ENCODE data around the gene HIVEP3. TPM values are rescaled to one million over a fixed set of nuclear protein-coding genes. Genes with fewer than 3 reads are reported as not detected.

HIVEP3 gene
- total and polyA plus RNA-seq, 2 donors (not counting 1 experiment from before 2014, with no cell fraction given) = 2.0 to 5.1 TPM

DNA sequence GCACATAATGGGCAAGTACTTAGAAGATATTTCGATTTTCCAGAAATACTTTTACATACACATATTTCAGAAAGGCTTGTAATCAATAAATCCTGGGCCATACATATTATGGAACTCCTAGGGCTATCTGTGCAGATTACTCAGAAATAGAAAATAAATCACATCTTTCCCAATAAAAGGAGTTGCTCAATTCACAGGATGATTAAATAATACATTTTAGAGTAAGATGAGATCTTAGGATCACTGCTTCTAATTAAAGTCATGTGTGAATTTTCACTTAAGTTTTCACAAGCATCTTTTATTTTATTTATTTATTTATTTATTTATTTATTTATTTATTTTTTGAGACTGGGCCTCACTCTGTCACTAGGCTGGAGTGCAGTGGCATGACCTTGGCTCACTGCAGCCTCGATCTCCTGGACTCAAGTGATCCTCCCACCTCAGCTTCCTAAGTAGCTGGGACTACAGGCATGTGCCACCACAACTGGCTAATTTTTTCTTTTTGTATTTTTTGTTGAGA is 144.2 kb downstream of the HIVEP3 start:
- TF ChIP-seq EZH2 (IDR thresholded peaks at IDR 0.05; ENCODE audit: borderline replicate concordance, insufficient read depth, low read depth, low read length, poor library complexity, severe bottlenecking) (no peak), CTCF (IDR thresholded peaks at IDR 0.05) (no peak)

DNA sequence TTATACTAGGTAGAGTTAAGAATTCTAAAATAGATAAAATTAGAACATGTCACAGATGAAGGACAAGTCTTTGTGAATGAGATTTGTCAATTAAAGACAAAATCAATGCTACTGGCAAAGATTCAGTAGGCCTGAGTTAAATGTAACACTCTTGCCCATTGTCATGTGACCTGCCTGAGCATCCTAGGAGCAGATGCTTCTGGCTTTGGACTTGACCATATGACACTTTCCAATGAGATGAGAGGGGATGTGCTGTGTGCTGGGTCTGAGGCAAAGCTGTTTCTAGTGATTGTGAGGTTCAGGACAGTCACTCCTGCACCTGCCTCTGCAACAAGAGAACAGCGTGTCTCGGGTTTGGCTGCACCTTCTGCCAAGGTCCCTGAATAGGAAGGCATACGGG is 144.9 kb downstream of the HIVEP3 start:
- Mint-ChIP-seq H3K27me3 (no peaks in the 10 kb centered on the region), H3K4me1 (peaks cover 15% of the 10 kb centered on the region), H3K9me3 (ENCODE audit: insufficient read depth) (no peaks in the 10 kb centered on the region), H3K27ac (no peak overlapping the region), H3K4me3 (no peak overlapping the region)
- WGBS (ENCODE audit: insufficient coverage) = no CpG with 5 or more reads among the region's 3 CpGs
- Histone ChIP-seq H3K36me3 (replicated peaks in 1 of 2; ENCODE audit: control extremely low read depth in 1 of 2, control insufficient read depth in 1 of 2, extremely low read depth in 1 of 2, insufficient read depth in 2 of 2, low read length in 1 of 2) (no peaks in the 10 kb centered on the region), H3K27ac (ENCODE audit: low read length in 2 of 2) (no peak overlapping the region), H3K79me2 (ENCODE audit: control insufficient read depth, insufficient read depth, low read length) (no peaks in the 10 kb centered on the region), H3K9ac (ENCODE audit: low read length) (no peak overlapping the region), H3K4me1 (ENCODE audit: control insufficient read depth in 2 of 2, insufficient read depth in 2 of 2, low read length in 2 of 2) (peaks cover 6 to 10% of the 10 kb centered on the region in 2 donors), H4K20me1 (ENCODE audit: control insufficient read depth, insufficient read depth, low read length, poor library complexity, severe bottlenecking) (no peaks in the 10 kb centered on the region), H3K9me3 (ENCODE audit: control extremely low read depth in 1 of 3, control insufficient read depth in 2 of 3, insufficient read depth in 1 of 3, low read length in 2 of 3) (no peaks in the 10 kb centered on the region), H3K27me3 (replicated peaks in 1 of 4; ENCODE audit: control extremely low read depth in 1 of 4, control insufficient read depth in 3 of 4, insufficient read depth in 4 of 4, low read length in 3 of 4) (no peaks in the 10 kb centered on the region), H3K4me2 (replicated peaks; ENCODE audit: low read depth, low read length, poor library complexity, severe bottlenecking) (no peak overlapping the region), H2AFZ (ENCODE audit: insufficient read depth, low read depth, low read length, poor library complexity, severe bottlenecking) (no peak overlapping the region), H3K4me3 (ENCODE audit: control extremely low read depth in 1 of 5, extremely low read depth in 1 of 5, insufficient read depth in 1 of 5, low read depth in 2 of 5, low read length in 4 of 5) (no peak overlapping the region)
- CTCF ChIA-PET = no interaction called here
- ATAC-seq (ENCODE audit: low read depth) (no peak), DNase-seq (no peak)
- POLR2A ChIA-PET = no interaction called here
- TF ChIP-seq EZH2 (IDR thresholded peaks at IDR 0.05; ENCODE audit: borderline replicate concordance, insufficient read depth, low read depth, low read length, poor library complexity, severe bottlenecking) = no peak
- TF ChIP-seq CTCF (IDR thresholded peaks at IDR 0.05) = no peak
- intact Hi-C loops (cut with micrococcal nuclease) = no loop called here

More for the DNA sequence above, 144.2 kb downstream of the HIVEP3 start:
- ChIA-PET POLR2A (no interaction called here), CTCF (no interaction called here)
- intact Hi-C loops (cut with micrococcal nuclease) = no loop called here
- Histone ChIP-seq H3K36me3 (replicated peaks in 1 of 2; ENCODE audit: control extremely low read depth in 1 of 2, control insufficient read depth in 1 of 2, extremely low read depth in 1 of 2, insufficient read depth in 2 of 2, low read length in 1 of 2) (no peaks in the 10 kb centered on the region), H2AFZ (ENCODE audit: insufficient read depth, low read depth, low read length, poor library complexity, severe bottlenecking) (no peak overlapping the region), H4K20me1 (ENCODE audit: control insufficient read depth, insufficient read depth, low read length, poor library complexity, severe bottlenecking) (no peaks in the 10 kb centered on the region), H3K4me2 (replicated peaks; ENCODE audit: low read depth, low read length, poor library complexity, severe bottlenecking) (no peak overlapping the region), H3K4me1 (ENCODE audit: control insufficient read depth in 2 of 2, insufficient read depth in 2 of 2, low read length in 2 of 2) (peaks cover 0 to 4% of the 10 kb centered on the region in 2 donors), H3K27me3 (replicated peaks in 1 of 4; ENCODE audit: control extremely low read depth in 1 of 4, control insufficient read depth in 3 of 4, insufficient read depth in 4 of 4, low read length in 3 of 4) (no peaks in the 10 kb centered on the region), H3K27ac (ENCODE audit: low read length in 2 of 2) (no peak overlapping the region), H3K79me2 (ENCODE audit: control insufficient read depth, insufficient read depth, low read length) (no peaks in the 10 kb centered on the region), H3K9ac (ENCODE audit: low read length) (no peak overlapping the region), H3K9me3 (ENCODE audit: control extremely low read depth in 1 of 3, control insufficient read depth in 2 of 3, insufficient read depth in 1 of 3, low read length in 2 of 3) (no peaks in the 10 kb centered on the region), H3K4me3 (ENCODE audit: control extremely low read depth in 1 of 5, extremely low read depth in 1 of 5, insufficient read depth in 1 of 5, low read depth in 2 of 5, low read length in 4 of 5) (no peak overlapping the region)
- no peak overlapping the region for H3K27ac Mint-ChIP-seq
- no peak for DNase-seq
- whole genome bisulfite sequencing (ENCODE audit: insufficient coverage) = 100% methylated on average over 1 of the region's 2 CpGs
- H3K27me3 Mint-ChIP-seq = no peaks in the 10 kb centered on the region
- ATAC-seq (ENCODE audit: low read depth) = no peak
- H3K9me3 Mint-ChIP-seq (ENCODE audit: insufficient read depth) = no peaks in the 10 kb centered on the region
- peaks cover 9% of the 10 kb centered on the region for H3K4me1 Mint-ChIP-seq
- no peak overlapping the region for H3K4me3 Mint-ChIP-seq
